ENCODE results near the gene SCN1A.
A peak's percentile ranks its signal among the peaks of the same experiment; 100 is the strongest.

The SCN1A gene

DNA sequence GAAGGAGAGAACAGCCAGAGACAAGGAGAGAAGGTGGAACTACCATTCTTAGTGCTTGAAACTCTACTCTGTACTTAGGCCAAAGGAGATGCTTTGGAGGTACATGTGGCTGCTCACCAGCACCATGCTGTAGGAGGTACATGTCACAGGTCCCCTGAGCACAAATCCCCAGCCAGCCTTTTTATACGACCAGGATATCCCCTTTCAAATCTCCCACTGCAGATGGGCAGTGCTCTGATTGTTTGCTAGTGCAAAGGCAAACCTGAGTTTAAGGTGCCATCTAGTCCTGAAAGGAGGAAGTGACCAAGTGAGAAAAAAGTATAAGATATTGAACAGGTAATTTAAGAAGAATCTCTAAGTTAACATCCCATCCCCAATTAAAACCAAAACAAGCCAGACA lies 157.2 kb downstream of the SCN1A start:
- no peak for DNase-seq (ENCODE audit: low spot score)

DNA sequence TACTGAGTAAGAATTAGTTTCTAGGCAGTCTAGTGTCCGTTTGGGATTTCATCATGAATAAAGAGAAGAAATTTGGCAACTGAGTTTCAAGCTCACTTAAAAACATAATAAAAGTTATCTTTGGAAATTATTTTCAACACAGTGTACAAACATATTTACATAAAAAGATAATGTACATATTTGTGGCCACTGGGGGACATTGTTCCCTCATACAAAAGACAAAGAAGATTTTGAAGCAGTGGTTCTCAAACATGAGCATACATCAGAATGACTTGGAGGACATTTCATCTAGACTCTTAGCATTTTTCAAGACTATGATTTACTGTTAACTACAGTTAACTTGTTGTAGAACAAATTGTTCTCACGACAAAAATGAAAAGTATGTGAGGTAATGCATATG lies 158.6 kb downstream of the SCN1A start:
- DNase-seq (ENCODE audit: low spot score), result no peak

DNA sequence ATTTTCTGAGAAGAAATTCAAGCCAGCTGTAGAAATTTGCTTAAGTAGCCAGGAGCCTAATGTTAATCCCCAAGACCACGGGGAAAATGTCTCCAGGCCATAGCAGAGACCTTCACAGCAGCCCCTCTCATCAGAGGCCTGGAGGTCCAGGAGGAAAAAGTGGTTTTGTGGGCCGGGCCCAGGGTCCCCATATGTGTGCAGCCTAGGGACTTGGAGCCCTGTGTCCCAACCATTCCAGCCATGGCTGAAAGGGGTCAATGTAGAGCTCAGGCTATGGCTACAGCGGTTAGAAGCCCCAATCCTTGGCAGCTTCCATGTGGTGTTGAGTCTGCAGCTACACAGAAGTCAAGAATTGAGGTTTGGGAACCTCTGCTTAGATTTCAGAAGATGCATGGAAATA lies 160.1 kb downstream of the SCN1A start:
- DNase-seq (ENCODE audit: low spot score), result no peak

DNA sequence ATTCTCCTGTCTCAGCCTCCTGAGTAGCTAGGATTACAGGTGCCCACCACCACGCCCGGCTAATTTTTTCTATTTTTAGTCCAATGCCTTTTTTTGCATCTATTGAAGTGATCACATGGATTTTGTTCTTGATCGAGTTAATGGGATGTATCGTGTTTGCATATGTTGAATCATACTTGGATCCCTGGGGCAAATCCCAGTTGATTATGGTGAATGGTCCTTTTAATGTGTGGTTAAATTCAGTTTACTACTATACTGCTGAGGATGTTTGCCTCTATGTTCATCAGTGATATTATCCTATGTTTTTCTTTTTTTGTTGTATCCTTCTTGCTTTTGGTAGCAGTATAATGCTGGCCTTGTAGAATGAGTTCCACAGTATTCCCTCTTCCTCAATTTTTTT lies 166.0 kb downstream of the SCN1A start:
- DNase-seq (ENCODE audit: low spot score), result no peak

DNA sequence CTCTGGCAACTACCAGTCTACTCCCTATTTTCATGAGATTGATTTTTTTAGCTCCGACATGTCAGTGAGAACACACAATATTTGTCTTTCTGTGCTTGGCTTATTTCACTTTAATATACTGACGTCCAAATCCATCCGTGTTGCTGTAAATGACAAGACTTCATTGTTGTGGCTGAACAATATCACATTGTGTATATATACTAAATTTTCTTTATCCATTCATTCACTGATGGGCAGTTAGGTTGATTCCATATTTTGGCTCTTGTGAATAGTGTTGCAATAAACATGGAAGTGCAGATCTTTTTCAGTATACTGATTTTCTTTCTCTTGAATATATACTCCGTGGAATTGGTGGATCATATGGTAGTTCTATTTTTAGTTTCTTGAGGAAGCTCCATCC lies 168.4 kb downstream of the SCN1A start:
- DNase-seq (ENCODE audit: low spot score), result no peak

DNA sequence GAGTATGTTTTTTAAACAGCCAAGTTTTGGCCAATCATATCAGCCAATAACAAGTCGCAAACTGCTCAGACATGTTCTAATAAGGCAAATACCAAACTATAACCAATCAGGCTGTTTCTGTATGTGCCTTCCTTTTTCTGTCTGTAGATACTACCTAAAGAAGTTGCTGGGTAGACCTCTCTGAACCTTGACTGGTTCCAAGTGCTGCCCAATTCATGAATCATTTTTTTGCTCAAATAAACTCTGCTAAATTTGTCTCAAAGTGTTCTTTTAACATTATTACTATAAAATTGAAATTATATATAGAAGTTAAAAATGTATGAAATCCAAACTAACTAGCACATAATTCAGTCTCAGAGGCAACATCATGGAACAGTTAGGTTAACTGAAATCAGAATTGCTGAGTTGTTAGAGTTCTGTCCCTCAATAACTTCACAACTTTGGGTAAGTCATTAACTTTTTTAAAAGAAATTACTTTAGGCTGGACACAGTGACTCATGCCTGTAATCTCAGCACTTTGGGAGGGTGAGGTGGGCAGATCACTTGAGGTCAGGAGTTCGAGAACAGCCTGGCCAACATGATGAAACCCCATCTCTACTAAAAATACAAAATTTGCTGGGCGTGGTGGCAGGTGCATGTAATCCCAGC lies 169.4 kb downstream of the SCN1A start:
- no peak for DNase-seq (ENCODE audit: low spot score)

DNA sequence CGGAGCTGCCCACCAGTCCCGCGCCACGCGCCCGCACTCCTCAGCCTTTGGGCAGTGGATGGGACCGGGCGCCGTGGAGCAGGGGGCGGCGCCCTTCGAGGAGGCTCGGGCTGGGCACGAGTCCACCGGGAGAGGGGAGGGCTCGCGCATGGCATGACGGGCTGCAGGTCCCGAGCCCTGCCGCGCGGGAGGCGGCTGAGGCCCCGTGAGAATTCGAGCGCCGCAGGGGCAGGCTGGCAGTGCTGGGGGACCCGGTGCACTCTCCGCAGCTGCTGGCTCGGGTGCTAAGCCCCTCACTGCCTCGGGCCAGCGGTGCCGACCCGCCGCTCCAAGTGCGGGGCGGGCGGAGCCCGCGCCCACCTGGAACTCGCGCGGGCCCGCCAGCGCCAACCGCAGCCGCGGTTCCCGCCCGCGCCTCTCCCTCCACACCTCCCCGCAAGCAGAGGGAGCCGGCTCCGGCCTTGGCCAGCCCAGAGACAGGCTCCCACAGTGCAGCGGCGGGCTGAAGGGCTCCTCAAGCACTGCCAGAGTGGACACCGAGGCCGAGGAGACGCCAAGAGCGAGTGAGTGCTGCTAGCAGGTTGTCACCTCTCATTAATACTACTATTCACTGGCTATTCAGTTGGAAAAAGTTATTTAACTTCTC lies 170.7 kb downstream of the SCN1A start:
- DNase-seq (ENCODE audit: low spot score), result no peak

DNA sequence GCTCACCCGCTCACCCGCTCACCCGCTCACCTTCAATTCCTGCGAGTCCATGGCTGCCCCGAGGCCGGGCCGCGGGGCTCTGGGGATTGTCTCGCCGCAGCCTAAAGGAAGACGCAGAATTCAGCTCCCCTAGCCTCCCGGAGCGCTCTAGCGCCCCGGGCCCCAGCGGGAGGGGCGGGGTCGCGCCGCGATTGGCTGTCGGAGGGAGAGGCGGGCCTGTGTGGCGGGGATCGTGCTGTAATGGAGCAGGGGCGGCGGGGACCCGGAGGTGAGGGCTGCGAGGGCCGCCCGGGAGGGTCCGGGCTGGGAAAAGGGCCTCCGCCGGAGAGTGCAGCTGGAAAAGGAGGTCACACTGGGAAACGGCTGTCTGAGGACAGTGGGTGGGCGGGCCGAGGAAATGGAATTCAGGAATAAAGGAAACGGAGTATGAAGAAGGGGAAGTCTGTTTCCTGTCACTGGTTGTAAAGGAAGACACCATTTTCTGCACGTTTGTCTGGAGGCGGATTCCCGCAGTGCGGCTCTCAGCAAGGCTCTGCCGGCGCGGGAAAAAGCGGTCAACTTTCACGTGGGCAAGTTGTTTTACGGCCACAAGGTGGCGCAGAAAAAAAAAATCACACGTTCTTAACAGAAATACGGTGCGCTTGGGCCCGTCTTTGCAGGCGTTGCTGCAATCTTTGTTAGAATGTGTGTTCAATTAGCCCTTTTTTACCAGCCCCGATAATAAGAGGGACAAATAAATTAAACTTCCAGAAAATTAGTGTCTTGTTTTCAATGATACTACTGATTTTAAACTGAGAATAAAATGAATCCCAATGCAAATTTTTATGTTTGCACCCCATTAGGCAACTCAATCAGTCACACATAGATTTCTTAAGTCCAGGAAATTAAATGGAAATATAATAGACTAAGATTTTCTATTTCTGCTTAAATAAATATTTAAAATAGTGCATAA lies 173.9 kb downstream of the SCN1A start, which contains the start of gene TTC21B:
TSS of gene TTC21B (minus strand) at position 122 of the 952 bp plus-strand sequence. CDS start at position 51, 71 bp downstream.
- DNase-seq (ENCODE audit: low spot score), result peak; percentile 92

DNA sequence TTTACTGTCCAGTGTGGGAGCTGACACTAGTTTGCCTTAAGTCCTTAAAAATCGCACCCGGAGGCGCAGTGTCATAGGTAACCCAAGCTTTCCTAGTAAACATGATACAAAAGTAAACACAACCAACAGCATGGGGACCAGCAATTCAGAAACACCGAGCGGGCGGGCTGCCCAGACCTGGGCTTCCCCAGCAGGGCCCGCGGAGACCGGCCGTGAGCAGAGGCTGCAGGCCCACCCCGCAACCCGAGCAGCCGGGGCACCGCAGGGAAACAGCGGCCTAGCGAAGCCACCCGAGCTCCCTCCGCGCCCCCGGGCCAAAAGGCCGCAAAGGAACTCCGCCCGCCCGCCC lies 174.5 kb downstream of the SCN1A start:
- no peak for DNase-seq (ENCODE audit: low spot score)

DNA sequence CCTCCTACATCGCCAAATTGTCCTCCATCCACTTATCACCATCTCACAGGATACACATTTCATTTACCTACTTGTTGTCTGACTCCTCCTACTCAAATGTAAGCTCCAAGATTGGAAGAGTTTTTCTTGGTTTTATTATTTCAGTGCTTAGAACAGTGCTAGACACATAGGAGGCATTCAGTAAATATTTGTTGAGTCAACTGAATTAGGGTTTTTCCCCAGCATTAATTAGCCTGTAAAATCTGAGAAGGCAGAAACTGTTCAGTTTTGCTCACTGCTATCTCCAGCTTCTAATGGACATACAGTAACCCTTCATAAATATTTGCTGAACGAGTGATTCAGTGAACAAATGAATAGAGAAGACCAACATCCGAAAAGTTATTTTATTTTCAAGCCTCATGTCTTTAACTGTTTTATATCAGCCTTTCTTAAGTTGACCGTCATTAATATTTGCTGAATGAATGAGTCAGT lies 175.0 kb downstream of the SCN1A start:
- DNase-seq (ENCODE audit: low spot score), result peak; percentile 2

DNA sequence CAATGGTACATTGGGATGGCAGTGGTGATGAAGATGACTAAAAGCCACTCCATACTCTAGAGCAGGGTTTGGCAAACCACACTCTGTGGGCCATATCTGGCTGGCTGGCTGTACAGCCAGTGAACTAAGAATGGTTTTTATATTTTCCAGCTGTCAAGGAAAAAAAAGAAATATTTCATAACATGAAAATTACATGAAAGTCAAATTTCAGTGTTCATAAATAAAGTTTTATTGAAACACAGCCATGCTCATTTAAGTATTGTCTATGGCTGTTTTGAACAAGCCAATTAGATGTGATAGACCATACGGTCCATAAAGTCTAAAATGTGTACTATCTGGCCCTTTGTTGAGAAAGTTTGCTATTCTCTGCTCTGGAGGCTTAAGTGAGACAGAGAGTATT lies 175.7 kb downstream of the SCN1A start:
- no peak for DNase-seq (ENCODE audit: low spot score)

DNA sequence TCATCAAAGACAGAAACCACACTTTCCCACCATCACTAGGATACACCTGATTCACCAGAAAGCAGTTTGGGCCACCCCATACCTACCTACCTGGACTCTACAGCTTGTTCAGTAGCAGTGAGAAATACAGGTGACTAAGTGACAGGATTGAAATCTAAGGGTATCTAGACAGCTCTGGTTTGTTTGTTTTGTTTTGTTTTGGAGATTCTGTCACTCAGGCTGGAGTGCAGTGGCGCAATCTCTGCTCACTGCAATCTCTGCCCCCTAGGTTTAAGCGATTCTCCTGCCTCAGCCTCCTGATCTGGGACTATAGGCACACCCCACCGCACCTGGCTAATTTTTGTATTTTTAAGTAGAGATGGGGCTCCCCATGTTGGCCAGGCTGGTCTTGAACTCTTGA lies 177.4 kb downstream of the SCN1A start:
- no peak for DNase-seq (ENCODE audit: low spot score)

DNA sequence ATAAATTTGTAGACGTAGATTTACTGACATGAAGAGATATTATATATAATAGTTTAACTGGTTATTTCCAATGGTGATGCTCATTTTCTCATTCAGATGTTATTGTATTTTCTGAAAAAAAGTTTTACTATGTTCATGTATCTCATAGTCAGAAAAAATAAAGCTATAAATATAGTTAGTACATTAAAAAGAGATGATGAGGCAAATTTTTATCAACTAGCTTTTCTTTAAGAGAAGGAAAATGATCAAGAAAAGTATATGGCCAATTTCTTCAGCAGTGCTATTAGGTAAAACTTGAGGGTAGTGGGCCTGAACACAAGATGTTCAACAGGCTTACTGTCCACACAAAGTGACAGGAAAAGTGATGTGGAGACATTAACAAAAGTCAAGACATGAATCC lies 186.0 kb downstream of the SCN1A start:
- no peak for DNase-seq (ENCODE audit: low spot score)

DNA sequence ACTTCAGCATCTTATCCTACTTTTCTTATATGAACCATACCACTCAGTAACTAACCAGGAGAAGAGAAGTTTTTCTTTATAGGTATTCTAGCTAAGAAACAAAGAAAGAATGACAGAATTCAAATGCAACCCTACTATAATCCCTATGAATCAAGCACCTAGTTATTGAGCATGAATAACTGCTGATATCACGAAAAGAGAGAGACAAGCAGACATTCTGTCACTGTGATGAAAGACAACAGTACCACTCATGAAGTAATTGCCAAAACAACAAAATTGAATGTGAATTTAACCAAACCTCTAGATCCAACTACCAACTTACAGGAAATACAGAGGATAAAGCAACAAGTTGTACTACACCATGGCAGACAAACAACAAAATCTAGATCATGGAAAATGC lies 189.6 kb downstream of the SCN1A start:
- DNase-seq (ENCODE audit: low spot score), result no peak

All from LoVo (cell line).